GM12801 (cell line): ENCODE data around the gene CLTA.

Experiments used
- TF ChIP-seq, protein P1 (sequence below): IDR thresholded peaks from one replicate; pipeline ENCODE4 v1.5.1; 2011; ENCODE audit warnings: control low read depth; ENCODE audit not compliant: insufficient read length; ENCODE audit errors: extremely low read depth

The CLTA gene

GRCh38 chr9:36190388-36191289, at the start of gene CLTA:
CLTA (plus strand) TSS chr9:36190921; CDS start chr9:36191057, 136 bp downstream.
- TF ChIP-seq, protein P1, sequence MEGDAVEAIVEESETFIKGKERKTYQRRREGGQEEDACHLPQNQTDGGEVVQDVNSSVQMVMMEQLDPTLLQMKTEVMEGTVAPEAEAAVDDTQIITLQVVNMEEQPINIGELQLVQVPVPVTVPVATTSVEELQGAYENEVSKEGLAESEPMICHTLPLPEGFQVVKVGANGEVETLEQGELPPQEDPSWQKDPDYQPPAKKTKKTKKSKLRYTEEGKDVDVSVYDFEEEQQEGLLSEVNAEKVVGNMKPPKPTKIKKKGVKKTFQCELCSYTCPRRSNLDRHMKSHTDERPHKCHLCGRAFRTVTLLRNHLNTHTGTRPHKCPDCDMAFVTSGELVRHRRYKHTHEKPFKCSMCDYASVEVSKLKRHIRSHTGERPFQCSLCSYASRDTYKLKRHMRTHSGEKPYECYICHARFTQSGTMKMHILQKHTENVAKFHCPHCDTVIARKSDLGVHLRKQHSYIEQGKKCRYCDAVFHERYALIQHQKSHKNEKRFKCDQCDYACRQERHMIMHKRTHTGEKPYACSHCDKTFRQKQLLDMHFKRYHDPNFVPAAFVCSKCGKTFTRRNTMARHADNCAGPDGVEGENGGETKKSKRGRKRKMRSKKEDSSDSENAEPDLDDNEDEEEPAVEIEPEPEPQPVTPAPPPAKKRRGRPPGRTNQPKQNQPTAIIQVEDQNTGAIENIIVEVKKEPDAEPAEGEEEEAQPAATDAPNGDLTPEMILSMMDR, result no peak

DNA sequence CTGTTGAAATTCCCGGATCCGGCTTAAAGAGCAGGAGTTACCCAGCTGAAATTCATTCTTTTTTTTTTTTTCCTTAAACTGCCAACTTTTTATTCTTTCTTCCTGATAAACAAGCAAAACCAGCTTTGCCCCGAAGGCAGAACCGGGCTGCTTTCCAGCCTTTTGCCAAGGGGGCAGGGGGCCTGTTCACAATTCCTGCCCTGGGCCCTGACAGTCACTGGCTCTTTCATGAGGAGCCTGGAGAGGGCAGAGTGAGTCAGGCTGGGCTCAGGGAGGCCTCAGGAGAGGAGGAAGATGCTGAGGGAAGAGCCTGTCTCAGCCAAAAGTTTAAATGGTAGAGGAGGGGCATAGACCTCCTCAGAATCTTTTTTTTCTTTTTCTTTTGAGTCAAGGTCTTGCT, 49.4 kb upstream of the CLTA start:
- TF ChIP-seq, protein P1, result no peak

DNA sequence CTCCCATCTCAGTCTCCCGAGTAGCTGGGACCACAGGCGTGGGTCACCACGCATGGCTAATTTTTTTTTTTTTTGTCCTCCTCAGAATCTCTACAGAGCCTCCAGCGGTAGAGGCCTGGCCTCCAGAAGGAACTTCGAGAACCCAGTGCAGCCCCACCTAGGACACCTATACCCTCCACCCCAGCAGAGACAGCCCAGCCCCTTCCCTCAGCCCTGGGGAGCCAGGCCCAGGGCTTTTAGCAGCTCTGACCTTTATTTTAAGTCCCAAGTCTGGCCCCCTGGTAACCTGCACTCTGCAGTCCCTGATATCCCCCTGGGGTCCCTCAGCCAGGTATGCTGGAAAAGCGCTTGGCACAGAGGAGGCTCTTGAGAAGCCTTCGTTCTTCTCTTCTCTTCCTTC, 49.0 kb upstream of the CLTA start:
- TF ChIP-seq, protein P1, result no peak

DNA sequence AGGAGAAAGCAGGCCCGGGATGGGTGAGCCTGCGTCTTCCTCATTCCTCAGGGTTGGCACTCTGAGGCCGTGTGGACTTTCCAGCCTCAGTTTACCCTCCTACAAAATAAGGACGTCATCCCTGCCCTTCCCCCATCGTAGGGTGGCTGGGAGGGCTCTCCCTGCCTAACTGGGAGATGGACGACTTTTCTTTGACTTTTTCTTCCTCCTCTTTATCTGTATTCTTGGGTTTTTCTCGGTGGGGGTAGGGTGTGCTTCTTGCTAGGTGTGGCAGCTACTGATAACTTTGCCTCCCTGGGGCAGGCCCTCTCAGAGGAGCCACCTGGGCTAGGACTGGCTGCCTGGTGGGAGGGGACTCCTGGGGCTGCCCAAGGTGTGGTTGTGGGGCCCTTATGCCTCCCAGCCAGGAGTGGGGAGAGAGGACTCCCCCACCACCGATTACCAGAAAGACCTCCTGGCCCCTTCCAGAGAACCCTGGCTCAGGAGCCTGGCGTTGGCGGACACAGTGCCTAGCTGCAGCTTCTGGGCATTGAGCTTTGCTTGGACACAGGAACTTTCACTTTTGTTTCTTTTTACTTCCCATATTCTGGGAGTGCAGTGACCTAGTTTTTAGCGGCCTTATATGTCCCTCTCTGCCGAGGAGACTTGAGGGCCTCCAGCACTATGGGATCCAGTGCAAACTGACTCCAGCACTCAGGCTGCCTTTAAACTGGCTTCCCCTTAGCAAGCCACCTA, 48.0 kb upstream of the CLTA start:
- TF ChIP-seq, protein P1, result no peak

DNA sequence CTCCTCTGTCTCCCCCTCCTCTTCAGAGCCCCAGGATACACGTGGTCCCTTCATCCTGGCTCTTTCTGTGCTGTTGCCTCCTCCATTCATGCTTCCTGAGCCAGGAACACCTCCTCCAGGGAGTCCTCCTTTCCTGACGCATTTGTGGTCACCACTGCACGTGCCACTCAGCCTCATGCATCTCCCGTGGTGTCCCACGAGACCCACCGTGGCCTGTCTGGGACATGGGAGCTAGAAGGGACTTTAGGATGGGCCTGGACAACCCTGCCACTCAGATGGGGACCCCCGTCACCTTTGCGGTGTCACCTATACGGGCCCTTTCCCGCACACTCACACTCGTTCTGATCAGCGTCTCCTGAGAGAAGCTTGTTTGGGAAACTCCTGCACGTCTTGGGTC, 47.5 kb upstream of the CLTA start:
- TF ChIP-seq, protein P1, result no peak

DNA sequence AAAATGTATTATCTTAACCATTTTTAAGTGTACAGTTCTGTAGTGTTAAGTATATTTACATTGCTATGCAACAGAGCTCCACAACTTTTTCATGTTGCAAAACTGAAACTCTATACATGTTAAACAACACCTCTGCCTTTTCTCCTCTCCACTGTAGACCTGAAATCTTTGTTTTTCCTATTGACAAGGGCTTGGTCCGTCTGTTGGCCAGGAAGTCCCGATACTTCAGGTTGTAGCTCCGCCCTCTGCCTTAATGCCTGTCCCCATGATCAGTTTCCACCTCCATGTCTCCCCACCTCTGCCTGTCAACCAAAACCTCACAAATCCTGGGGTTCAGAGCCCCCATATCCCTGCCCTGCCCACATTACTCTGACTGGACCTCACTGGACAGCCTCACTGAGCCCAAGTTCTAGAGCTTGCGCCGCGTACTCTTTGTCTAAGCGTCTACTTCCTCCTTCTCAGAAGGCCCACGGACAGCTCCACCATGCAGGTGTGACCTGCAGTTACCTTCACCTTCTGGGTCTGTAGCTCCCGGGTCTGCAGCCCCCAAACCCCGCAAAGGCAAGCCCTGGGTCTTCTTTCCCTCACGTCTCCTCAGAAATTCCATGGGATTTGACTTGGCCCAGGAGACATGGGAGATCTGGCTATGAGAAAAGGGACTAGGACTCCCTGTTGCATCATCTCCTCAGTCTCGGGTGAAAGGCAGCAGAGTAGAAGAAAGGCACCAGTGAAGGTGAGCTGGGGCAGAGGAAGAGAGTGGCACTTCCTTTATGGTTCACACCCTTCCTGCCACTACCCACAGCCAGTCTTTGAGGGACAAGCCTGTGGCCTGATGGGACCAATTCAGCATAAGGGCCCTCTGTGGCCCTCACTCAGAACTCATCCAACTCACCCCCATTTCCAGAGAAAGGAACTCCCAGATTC, 46.1 kb upstream of the CLTA start:
- TF ChIP-seq, protein P1, result no peak

GRCh38 chr9:36145970-36146369, 44.8 kb upstream of the CLTA start:
- TF ChIP-seq, protein P1, result no peak
